IPS-NIHi11 (cell line): ENCODE data around the gene FMNL1.

Source experiments
- DNase-seq: peaks from one replicate; pipeline ENCODE4 v3.0.0; 2012; ENCODE audit warnings: mixed read lengths, low spot score

FMNL1 gene

DNA sequence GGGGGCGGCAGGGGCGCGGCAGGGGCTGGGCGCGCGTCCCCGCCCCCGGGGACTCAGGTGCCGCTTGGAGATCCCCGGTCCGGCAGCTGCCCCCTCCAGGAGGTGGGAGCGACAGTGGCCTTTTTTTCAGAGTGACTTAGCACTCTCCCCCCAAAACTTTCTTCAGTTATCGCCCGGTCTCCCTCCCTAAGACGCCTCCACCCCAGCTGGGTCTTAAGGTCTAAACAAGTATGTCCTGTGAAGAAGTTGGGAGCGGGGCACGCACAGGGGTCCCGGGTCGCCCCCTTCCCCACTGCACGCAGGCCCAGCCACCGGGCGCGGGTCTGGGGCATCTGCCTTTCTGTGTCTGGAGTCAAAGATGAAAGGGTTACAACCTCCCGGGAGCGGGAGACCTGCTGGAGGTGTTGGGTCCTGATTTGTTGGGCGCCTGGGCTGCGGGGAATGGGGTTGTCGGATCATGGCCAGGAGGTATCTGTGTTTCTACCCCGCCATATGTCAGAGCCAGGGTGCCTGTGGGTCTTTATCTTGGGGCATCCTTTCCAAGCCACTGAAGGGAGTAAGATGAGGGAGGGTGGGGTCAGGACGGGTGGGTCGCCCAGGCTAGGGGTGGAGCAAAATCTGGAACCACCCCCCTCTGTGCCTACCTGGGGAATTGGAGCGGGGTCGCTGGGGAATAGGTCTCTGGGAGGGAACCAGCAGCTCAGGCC is 757 bp downstream of the FMNL1 start:
- DNase-seq = no peak

DNA sequence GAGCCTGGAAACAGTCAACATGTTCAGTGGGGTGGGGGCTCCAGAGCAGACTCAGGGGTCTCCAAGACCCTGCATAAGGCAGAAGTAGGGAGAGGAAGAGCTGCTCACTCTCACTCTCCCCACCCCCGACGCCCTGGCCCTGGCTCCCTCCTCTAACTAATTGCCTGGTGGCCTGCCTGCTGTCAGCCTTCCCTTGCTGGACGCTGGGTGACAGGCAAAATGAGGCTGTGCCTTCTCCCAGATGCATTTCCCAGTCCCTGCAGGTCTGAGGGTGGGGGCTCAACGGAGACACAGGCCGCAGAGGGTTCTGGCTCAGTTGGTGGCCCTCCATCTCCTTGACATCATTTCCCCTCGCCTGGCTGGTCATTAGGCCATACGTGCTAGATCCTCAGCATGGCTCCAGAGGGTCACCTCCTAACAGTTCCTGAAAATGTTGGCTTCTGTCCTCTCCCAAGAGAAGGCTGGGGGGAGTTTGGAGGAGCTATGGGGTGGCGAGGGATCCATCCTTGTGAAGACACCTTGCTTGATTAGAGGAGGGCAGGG is 1.4 kb downstream of the FMNL1 start:
- DNase-seq = no peak

DNA sequence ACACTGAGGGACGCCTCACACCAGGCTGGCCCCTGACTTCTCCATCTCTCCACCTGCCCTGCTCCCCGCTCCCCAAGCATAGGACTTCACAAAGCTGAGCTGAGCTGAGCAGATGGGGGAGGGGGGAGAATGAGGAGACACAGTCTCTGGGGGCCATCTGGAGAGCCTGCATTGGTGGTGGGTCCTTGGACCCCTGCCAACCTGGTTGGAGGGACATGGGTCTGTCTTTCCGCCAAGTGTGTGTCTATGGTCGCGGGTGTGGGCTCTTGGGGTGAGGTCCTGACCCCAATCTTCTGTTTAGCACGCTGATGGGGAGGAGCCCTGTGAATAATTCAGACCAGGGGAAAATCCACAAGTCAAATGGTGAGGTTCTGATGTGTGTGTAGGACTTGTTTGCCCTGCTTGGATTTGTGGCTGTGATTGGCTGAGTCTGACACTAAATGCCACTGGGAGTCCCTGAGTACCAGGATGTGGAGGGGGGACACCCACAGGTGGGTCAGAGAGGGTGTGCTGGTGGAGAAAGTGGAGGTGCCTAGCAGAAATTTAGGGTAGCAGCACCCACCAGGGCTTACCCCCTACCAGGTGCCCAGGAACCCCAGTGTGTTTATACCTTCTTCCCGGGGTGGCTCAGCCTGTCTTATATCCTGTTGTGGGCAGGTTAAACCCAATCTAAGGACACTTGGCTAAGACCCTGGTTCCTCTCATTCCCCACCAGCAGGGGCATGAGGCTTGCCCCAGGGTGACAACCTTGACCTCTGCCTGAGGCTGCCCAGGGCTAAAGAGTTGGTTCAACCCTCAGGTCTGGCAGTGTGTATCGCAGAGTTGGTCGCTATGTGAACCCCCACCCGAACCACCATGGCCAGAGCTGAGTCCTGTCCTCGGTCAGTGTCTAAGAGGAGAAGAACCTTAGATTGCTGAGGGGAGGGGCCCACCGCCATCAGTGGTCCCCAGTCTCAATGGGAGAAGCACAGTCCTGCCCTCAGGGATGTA is 2.1 kb downstream of the FMNL1 start:
- DNase-seq = no peak

DNA sequence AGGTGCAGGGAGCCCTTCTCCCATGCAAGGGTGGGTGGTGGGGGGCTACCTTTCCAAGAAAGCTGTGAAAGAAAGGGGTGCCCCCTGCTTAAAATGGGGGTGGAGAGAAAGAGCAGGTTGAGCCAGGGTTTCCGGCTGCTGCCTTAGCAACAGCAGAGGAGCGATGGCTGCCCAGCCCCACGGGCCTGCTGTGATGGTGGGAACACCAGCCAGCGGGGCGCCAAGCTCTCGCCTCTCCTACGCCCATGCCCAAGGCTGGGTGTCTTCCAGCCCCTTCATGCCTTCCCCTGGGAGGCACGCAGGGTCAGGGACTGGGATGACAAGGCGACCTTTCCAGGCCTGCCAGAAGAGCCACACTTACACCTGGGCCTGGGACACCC is 3.0 kb downstream of the FMNL1 start:
- no peak for DNase-seq

DNA sequence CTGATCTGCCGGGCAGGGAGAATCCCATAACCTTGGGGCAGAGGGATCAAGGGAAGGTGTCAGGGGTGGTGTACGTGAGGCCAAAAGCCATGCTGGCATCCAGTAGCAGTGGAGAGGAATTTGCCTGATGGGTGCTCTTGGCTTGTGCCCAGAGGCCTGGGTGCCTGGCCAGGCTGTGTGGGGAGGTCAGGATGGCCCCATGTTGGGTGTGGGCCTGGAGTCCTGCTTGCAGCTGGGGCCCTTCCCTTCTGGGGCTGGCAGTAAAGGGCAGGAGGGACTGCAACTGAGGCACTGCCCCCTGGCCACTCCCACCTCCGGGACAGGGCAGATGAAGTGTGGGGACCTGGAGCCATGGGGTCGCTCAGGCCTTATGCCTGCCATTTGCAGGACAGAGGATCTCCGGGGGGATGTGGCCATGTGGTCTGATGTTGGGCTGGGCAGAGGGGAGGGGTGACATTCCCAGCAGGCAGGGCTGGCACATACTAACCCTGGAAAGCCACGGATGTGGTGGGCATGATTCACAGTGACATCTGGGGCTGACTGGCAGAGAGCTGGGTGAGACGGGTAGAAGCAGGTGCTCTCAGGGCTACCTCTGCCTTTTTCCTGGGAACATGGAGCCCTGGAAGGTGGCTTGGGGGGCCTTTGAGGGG is 3.5 kb downstream of the FMNL1 start:
- DNase-seq = no peak

DNA sequence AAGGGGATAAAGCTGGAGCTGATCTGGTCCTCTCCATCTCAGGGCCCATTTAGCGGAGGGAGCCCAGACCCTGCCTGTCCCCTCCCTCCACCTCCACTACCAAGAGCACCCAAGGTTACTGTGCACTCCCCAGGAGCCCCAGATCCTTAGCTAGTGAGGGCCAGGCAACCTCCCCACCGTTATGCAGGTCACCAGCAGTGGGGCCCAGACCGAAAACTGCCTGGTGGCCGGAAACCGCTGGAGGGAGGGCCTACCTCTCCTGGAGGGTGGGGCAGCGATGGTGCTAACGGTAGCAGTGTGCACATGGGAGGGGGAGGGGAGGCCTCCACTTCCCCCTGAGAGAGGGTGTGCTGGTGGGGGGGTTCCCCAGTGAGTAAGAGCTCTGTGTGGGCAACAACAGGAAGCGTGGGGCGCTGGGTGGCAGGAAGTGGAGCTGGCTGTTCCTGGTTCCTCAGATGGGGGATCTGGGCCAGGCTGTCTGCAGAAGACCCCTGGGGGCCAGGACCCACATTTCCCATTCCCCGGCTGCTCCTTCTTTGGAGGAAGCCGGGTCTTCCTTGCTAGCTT is 4.4 kb downstream of the FMNL1 start:
- DNase-seq = peak; percentile 6

DNA sequence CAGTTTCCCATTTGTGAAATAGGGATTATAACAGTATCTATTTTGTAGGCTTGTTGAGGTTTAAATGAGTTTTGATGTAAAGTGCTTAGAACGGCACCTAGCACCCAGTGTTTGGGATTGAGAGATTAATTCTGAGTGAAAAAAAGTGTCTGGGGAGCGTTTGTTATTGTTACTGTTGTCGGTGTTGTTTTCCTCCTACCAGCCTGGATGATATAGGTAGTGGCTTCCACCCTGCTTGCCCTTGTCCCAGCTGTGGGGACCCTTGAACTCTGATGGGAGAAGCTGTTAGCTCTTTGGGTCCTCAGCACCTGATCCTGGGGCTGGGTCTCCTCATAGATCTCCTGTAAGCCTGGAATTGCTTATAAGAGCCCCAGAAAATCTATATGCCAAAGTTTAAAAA is 4.9 kb downstream of the FMNL1 start:
- DNase-seq = no peak

DNA sequence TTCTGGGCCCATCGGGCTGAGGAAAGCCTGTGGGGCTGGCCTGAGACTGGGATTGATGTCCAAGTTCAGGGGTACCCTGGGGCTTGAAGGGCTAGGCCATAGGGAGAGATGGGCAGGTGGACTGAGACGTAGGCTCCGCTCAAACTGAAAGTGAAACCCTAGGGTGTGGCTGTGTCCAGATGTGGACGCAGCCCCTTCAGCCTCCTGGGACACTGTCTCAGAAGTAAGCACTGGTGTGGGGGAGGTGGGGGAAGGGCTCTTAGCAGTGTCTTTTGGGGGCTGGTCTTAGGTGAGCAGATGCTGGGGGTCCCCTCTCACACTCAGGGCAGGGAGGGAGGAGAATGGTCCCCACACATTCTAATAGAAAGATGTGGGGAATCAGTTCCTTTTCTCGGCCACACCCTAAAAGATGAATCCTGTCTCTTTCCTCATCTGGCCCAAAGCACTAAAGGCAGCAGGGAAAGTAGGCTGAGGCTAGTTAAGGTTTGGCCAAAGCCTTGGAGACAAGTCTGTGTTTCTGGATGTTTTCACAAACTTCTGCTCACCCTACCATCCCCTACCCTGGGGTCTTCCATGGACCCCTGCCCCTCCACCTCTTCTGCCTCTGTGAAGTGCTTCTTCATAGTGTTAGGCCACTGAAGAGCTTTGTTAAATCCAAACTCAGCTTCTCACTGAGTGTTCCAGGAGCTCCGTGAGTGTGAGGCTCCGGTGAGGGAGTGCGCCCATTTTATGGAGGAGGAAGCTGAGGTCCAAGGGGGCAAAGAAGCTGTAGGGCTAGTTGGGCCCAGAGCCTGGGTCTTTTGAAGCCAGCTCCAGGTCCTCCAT is 5.6 kb downstream of the FMNL1 start:
- no peak for DNase-seq

DNA sequence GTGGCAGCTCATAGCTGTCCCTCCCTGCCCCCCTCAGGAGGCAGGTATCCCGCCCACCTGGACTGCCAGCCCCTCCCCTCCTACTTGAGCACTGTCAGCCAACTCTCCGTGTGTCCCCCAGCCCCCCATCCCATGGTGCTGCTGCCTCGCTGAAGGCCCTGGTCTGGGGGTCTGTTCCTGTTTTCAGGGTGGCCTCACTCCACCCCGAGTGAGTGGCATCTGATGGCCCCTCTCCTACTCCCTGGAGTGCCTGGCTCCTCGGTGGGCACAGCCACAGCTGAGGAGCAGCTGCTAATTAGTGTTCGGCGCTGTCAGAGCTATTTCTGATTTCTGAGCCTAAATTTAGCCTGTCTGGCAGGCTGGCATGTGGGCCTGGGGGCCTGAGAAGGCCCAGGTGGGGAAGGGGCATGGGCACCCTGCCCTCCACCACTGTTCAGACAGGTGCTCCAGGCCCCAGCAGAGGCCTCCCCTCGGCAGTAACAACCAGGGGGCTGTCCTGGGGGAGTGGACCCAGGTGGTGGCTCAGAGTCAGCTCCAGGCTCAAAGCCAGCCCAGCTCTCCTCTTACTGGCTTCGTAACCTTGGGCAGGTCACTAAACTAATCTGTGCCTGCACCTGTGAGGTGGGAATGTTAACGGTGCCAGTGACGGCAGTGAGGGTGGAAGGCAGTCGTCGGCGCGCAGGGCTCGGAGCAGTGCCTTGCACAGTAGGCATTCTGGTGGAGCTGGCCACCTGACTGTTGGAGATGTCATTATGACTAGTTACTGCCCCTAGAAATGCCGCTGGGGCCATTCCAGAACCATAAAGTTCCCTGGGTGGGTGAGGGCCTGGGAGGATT is 6.5 kb downstream of the FMNL1 start:
- DNase-seq = no peak

DNA sequence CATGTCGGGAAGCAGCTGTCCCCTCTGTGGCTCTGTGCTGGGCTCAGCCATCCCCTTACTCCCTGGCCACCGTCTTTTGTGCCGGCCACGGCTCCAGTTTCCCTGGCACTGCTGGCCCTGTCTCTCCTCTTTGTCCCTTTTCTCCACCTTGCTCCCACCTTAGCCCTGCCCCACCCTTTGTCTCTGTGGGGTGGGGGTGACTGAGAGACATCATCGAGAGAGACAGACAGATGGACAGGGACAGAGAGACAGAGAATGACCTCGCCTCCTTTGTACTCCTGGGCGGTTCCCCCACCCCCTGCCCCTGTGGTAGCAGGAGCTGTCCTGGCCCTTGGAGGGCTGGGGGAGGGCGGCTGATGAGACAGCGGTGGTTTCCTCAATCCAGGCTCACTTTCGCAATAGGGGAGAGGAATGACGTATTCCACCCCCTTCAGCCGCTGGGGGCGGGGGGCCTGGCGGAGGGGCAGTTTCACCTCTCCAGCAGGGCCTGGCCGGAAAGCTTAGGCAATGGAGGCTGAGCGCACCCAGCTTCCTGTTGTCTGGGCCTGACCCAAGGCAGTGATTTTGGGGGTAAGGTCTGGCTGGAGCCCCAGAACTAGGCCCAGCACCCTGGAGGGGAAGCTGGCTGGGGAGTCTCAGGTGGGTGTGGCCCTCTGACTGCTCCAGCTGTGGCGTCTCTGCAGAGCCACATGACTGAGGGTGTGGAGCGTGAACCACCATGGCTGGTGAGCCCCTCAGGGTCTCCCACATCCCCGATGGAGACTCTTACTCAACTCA is 7.3 kb downstream of the FMNL1 start:
- peak; percentile 65 for DNase-seq

DNA sequence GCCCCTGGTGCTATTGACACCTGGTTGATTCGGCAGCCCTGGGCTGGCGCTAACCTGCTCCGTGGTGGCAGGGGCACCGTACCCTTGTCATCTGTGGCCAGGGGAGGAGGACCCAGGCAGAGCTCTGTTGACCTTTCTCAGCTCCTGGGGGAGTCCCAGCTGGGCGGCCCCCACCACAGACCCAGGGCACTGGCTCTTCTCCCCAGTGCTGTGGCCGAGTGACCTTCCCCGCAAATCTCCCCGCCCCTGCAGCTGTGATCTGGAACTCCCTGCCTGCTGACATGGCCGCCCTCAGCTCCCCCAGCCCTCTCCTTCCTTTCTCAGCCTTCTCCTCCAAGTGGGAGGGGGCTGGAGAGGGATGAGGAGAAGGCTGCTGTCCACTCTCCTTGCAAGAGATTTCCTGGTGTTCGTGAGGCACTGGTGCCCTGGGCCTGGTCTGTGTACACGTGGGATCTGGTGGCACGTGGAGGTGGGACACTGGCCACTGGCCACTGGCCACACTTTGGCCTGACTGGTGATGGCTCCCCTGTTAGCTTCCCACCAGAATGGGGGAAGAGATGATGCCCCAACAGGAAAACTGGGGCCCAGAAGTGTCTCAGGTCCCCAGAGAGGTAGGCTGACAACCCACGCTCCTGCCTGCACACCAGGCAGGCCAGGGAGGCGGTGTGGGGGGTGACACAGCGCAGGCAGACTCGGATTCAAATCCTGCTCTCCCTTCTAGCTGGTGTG is 8.2 kb downstream of the FMNL1 start:
- DNase-seq = no peak

DNA sequence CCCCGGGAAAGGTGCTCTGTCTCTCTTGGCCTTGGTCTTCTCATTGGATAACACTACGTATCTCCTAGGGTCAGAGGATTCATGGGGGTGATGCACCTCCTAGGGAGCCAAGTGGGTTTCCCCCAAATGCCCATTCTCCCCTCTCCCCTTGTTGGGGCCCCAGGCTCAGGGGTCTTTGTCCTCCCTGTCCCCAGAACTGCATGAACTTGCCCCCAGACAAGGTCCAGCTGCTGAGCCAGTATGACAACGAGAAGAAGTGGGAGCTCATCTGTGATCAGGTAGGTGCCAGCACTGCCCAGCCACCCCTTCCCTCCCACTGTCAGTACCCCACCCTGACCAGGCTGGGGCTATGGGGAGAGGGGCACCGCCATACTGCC is 8.7 kb downstream of the FMNL1 start:
- DNase-seq = no peak

DNA sequence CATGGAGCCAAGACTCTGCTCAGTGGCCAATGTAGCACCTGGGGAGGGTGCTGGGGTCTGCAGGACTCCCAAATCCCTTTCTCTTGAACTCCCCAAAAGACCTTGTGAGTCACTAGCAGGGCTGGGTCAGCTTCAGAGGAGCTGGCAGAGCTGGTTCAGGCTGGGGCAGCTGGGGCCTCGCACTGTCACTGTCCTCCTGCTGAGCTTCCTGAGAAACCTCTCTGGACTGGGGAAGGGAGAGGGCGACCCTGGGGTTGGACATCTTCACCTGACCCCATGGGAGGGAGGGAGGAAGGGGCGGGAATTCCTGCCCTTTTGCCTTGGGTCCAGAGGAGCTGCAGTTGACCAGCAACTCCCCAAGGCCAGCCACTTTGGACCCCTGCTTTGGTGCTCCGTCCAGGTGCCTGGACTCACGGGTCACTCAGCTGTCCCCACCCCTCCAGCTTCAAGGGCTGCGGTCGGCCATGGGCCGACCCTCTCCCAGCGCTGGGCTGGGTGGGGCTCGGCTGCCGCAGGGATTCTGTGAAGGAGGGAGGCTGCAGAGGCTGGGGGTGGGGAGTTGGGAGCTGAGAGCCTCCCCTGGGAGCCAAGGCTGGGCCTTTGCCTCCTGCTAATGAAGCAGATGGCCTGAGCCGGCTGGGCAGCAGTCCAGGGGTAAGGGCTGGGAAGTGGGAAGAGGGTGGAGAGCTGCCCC is 9.2 kb downstream of the FMNL1 start:
- DNase-seq = no peak

DNA sequence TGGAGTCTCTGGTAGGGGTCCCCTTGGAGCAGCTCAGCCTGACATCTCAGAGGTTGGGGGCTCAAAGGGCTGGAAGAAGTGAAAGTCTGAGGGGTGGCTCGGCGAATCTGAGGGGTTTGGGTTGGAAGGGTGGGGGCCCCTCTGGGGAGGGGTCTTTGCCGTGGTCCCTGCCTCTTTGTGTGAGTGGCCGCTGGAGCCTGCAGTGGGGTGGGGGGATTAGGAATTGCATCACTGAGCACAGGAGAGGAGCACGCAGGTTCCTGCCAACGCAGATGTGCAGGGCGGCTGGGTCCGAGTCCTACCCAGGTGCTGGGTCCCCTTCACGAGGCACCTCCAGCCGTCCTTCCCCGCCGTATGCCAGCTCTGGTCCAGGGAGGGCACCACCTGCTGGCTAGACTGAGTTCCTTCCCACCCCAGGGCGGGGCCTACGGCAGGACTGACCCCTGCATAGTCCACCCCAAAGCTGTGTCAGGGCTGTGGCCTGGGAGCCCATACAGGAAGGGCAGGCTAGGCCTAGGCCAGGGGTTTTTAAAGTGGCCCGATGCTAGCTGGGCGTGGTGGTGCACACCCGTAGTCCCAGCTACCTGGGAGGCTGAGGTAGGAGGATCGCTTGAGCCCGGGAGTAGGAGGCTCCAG is 9.9 kb downstream of the FMNL1 start:
- peak; percentile 85 for DNase-seq

DNA sequence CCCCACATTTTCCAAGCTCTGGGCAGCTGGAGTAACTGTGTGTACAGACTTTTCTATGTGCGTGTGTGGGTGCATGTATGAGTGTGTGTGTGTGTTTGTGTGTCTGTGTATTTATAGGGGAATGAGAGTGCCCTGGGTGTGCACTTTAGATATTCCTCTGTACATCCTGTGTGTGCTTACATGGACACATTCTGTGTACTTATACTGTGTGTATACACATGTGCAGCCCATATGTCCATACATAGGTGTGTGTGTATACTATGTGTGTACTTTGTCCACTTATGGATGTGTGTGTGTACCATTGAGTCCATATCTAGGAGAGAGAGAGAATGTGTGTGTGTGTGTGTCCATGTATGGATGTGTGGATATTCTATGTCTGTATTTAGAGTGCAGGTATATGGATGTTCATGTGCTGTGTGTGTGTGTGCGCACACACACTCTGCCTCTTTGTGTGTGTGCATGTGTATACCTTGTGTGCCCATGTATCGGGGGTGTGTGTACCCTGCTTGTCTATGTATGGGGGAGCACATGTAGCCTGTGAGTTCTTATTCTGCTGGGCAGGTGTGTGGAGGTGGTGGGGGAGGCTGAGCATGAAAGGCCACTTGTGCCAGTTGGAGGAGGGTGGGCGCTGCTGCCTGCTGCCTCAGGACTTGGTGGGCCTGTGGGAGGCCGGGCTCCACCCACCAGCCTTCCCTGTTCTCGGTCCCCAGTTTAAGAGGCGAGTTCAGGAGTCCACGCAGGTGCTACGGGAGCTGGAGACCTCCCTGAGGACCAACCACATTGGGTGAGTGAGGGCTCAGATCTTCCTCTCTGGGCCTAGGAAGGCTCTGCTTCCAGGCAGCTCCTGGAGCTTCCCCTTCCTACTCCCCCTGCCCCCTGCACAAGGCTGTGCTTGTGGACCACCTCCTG is 11.1 kb downstream of the FMNL1 start:
- no peak for DNase-seq

DNA sequence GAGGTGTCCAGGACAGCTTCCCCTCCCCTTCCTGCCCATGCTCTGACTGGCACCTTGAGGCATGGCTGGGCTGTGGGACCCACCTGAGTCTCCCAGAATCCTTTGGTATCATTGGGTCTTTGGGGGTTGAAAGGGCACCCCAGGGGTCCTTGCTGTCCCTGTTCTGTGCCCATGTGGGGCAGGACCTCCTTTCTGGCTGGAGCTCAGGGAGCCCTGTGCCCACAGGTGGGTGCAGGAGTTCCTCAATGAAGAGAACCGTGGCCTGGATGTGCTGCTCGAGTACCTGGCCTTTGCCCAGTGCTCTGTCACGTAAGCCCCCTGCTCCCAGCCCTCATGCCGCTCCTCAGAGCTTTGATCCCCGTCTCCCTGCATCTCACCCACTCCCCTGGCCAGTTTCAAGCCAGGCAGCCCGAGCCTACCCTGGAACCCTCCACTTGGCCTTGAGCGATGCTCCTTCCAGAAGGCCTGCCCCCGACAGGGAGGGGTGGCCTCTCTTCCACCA is 11.8 kb downstream of the FMNL1 start:
- DNase-seq = no peak
